ENCODE measurements around the gene NCCRP1.

Gene NCCRP1

GRCh38 chr19:39181500-39182173 is 15.1 kb upstream of the NCCRP1 start:
- DNase-seq: no peak

GRCh38 chr19:39182174-39182505 is 14.6 kb upstream of the NCCRP1 start:
- no peak for DNase-seq

GRCh38 chr19:39183104-39183503 is 13.7 kb upstream of the NCCRP1 start:
- DNase-seq: no peak

GRCh38 chr19:39186391-39186790 is 10.4 kb upstream of the NCCRP1 start:
- no peak for DNase-seq

GRCh38 chr19:39187552-39187943 is 9.2 kb upstream of the NCCRP1 start:
- no peak for DNase-seq

- DNase-seq: no peak
Observed at GRCh38 chr19:39188960-39189359, 7.8 kb upstream of the NCCRP1 start.

GRCh38 chr19:39190768-39191167 is 6.0 kb upstream of the NCCRP1 start:
- no peak for DNase-seq

GRCh38 chr19:39192846-39193245 is 3.9 kb upstream of the NCCRP1 start:
- no peak for DNase-seq

GRCh38 chr19:39193803-39194202 is 3.0 kb upstream of the NCCRP1 start:
- no peak for DNase-seq

- no peak for DNase-seq
Observed at GRCh38 chr19:39194832-39195542, 1.8 kb upstream of the NCCRP1 start.

- no peak for DNase-seq
Observed at GRCh38 chr19:39195755-39196154, 1.0 kb upstream of the NCCRP1 start.

GRCh38 chr19:39196320-39196719 is 444 bp upstream of the NCCRP1 start:
- DNase-seq: no peak

- DNase-seq: no peak
Observed at GRCh38 chr19:39197808-39198207, 1.0 kb downstream of the NCCRP1 start.

- no peak for DNase-seq
Observed at GRCh38 chr19:39199025-39199424, 2.3 kb downstream of the NCCRP1 start.

- no peak for DNase-seq
Observed at GRCh38 chr19:39200066-39200802, 3.5 kb downstream of the NCCRP1 start.

- no peak for DNase-seq
Observed at GRCh38 chr19:39200803-39201115, 4.0 kb downstream of the NCCRP1 start.

- DNase-seq: no peak
Observed at GRCh38 chr19:39202998-39203355, 6.2 kb downstream of the NCCRP1 start.

GRCh38 chr19:39203372-39204341 is 6.9 kb downstream of the NCCRP1 start, which contains the start of gene SYCN:
Gene SYCN, minus strand, starts transcription at chr19:39204263. Its CDS starts 9 bp downstream, at chr19:39204254.
- no peak for DNase-seq

- DNase-seq: no peak
Observed at GRCh38 chr19:39205449-39205764, 8.6 kb downstream of the NCCRP1 start.

- no peak for DNase-seq
Observed at GRCh38 chr19:39206122-39206521, 9.4 kb downstream of the NCCRP1 start.

- DNase-seq: no peak
Observed at GRCh38 chr19:39207293-39207836, 10.6 kb downstream of the NCCRP1 start.

GRCh38 chr19:39208175-39208795 is 11.5 kb downstream of the NCCRP1 start:
- DNase-seq: no peak

- DNase-seq: no peak
Observed at GRCh38 chr19:39209196-39209595, 12.4 kb downstream of the NCCRP1 start.
